MCF 10A (cell line): Measurements from ENCODE around the gene EXOC6. TPM values are rescaled to one million over a fixed set of nuclear protein-coding genes. Genes with fewer than 3 reads are reported as not detected.

ENCODE experiments used
- BruUV-seq: library from RNA; stranded (reverse); fragments of 400-500 nt; replicated peaks from 2 replicates; lab custom pipeline; 2021; lab: Mats Ljungman, UMichigan
- CTCF ChIA-PET: fragments of 300-600 bp; sonication (Branson Sonifier 250); formaldehyde crosslinking; extraction: SDS; loops from one replicate; lab custom pipeline; 2021; ENCODE audit warnings: antibody characterized with exemption, inconsistent platforms; lab: Yijun Ruan, JAX
- POLR2A ChIA-PET: fragments of 300-600, 350-650 bp; sonication (Branson Sonifier 250); formaldehyde crosslinking; extraction: SDS; loops from one replicate; lab custom pipeline; 2020; ENCODE audit warnings: antibody characterized with exemption, inconsistent platforms; lab: Yijun Ruan, JAX
- DNase-seq: peaks from one replicate; pipeline ENCODE4 v3.0.0-alpha.2; 2018; ENCODE audit not compliant: unreplicated experiment
- H3K27ac Mint-ChIP-seq: one replicate; pipeline ENCODE4 v1.8.0; 2022; ENCODE audit warnings: mild to moderate bottlenecking, low read depth, mixed read lengths; ENCODE audit not compliant: unreplicated experiment
- H3K27me3 Mint-ChIP-seq: one replicate; pipeline ENCODE4 v1.8.0; 2022; ENCODE audit warnings: mixed read lengths; ENCODE audit not compliant: insufficient read depth, unreplicated experiment
- H3K36me3 Mint-ChIP-seq: one replicate; pipeline ENCODE4 v1.8.0; 2022; ENCODE audit warnings: mild to moderate bottlenecking, moderate library complexity, mixed read lengths; ENCODE audit not compliant: insufficient read depth, unreplicated experiment
- H3K4me1 Mint-ChIP-seq: one replicate; pipeline ENCODE4 v1.8.0; 2022; ENCODE audit warnings: mixed read lengths; ENCODE audit not compliant: insufficient read depth, unreplicated experiment
- H3K4me3 Mint-ChIP-seq: one replicate; pipeline ENCODE4 v1.8.0; 2022; ENCODE audit warnings: mild to moderate bottlenecking, moderate library complexity, mixed read lengths; ENCODE audit not compliant: unreplicated experiment
- H3K9me3 Mint-ChIP-seq: one replicate; pipeline ENCODE4 v1.8.0; 2022; ENCODE audit warnings: mixed read lengths; ENCODE audit not compliant: unreplicated experiment
- CTCF ChIP-seq: fragments of 200-600 bp; IDR thresholded peaks from one replicate; pipeline ENCODE4 v1.8.0; 2022; ENCODE audit warnings: antibody characterized with exemption, mild to moderate bottlenecking; ENCODE audit not compliant: unreplicated experiment
- intact Hi-C: fragments of 100-400 bp; cut with micrococcal nuclease; formaldehyde crosslinking; loops from 2 replicates; pipeline ENCODE4 v1.14.1; 2022
- total RNA-seq: library from RNA; stranded (reverse); gene quantifications from 2 replicates; pipeline ENCODE4 v1.2.3, GENCODE V29; 2022

The EXOC6 gene
- total RNA-seq, 1 experiment from 2014 or later = 6.6 TPM

GRCh38 chr10:92839191-92840085, 8.9 kb upstream of the EXOC6 start:
- BruUV-seq = no TSS peak
- H3K27ac Mint-ChIP-seq = no peak overlapping the region
- CTCF ChIA-PET = interaction anchor here (0.7 kb wide), 1 partner anchor 42 kb away, joined by 4 read pairs; no protein-coding TSS in a partner anchor
- H3K36me3 Mint-ChIP-seq = no peaks in the 10 kb centered on the region
- DNase-seq = peak; percentile 44
- no peak for TF ChIP-seq CTCF
- POLR2A ChIA-PET = no interaction called here
- no peak overlapping the region for H3K4me3 Mint-ChIP-seq
- H3K27me3 Mint-ChIP-seq = no peaks in the 10 kb centered on the region
- H3K4me1 Mint-ChIP-seq = peaks cover 5% of the 10 kb centered on the region
- intact Hi-C loops = loop anchor here (10.0 kb wide), 1 partner anchor 245 kb away; the partner anchor contains the start of gene KIF11
- no peaks in the 10 kb centered on the region for H3K9me3 Mint-ChIP-seq

- no peaks in the 10 kb centered on the region for H3K27me3 Mint-ChIP-seq
- no TSS peak for BruUV-seq
- H3K9me3 Mint-ChIP-seq = no peaks in the 10 kb centered on the region
- ChIA-PET POLR2A (no interaction called here), CTCF (interaction anchor here (0.7 to 3.7 kb wide), 5 partner anchors 11 to 231 kb away, joined by 3 to 17 read pairs (median 4); no protein-coding TSS in a partner anchor)
- H3K27ac Mint-ChIP-seq = no peak overlapping the region
- intact Hi-C loops = loop anchor here (10.0 kb wide), 1 partner anchor 250 kb away; the partner anchor contains the start of gene KIF11
- H3K4me3 Mint-ChIP-seq = no peak overlapping the region
- no peak for TF ChIP-seq CTCF
- H3K36me3 Mint-ChIP-seq = no peaks in the 10 kb centered on the region
- peaks cover 16% of the 10 kb centered on the region for H3K4me1 Mint-ChIP-seq
- no peak for DNase-seq
Observed at GRCh38 chr10:92844746-92845145, 3.6 kb upstream of the EXOC6 start.

- CTCF ChIA-PET = interaction anchor here (0.5 to 2.3 kb wide), 4 partner anchors 11 to 329 kb away, joined by 4 to 8 read pairs (median 6); no protein-coding TSS in a partner anchor
- Mint-ChIP-seq H3K27me3 (no peaks in the 10 kb centered on the region), H3K4me3 (no peak overlapping the region), H3K36me3 (no peaks in the 10 kb centered on the region), H3K9me3 (no peaks in the 10 kb centered on the region), H3K4me1 (peaks cover 16% of the 10 kb centered on the region), H3K27ac (no peak overlapping the region)
- DNase-seq = no peak
- intact Hi-C loops = loop anchor here (10.0 kb wide), 1 partner anchor 251 kb away; the partner anchor contains the start of gene KIF11
- TF ChIP-seq CTCF = no peak
- no TSS peak for BruUV-seq
- POLR2A ChIA-PET = interaction anchor here (0.6 to 1.3 kb wide), 2 partner anchors 33 to 254 kb away, joined by 4 to 5 read pairs; no protein-coding TSS in a partner anchor
Observed at GRCh38 chr10:92845921-92846320, 2.4 kb upstream of the EXOC6 start.

- H3K9me3 Mint-ChIP-seq = no peaks in the 10 kb centered on the region
- intact Hi-C loops = loop anchor here (10.0 kb wide), 1 partner anchor 252 kb away; the partner anchor contains the start of gene KIF11
- H3K4me3 Mint-ChIP-seq = no peak overlapping the region
- POLR2A ChIA-PET = interaction anchor here (0.6 to 1.3 kb wide), 3 partner anchors 11 to 255 kb away, joined by 3 to 5 read pairs (median 4); no protein-coding TSS in a partner anchor
- H3K27me3 Mint-ChIP-seq = no peaks in the 10 kb centered on the region
- peaks cover 16% of the 10 kb centered on the region for H3K4me1 Mint-ChIP-seq
- no peaks in the 10 kb centered on the region for H3K36me3 Mint-ChIP-seq
- BruUV-seq = no TSS peak
- no peak overlapping the region for H3K27ac Mint-ChIP-seq
- CTCF ChIA-PET = interaction anchor here (0.5 to 2.3 kb wide), 7 partner anchors 8 to 330 kb away, joined by 3 to 8 read pairs (median 4); no protein-coding TSS in a partner anchor
- TF ChIP-seq CTCF = no peak
- no peak for DNase-seq
Observed at GRCh38 chr10:92846344-92846743, 2.0 kb upstream of the EXOC6 start.
